COLO829 (cell line): ENCODE results near the gene PRKAG2.
"Not testable (repeated sequence)": the region's sequence is repeated elsewhere in the genome, so short reads cannot be mapped to it uniquely, and the experiment has no call there.

Experiments
- DNase-seq: peaks from one replicate; pipeline ENCODE4 v3.0.0; 2012; ENCODE audit warnings: low spot score

The PRKAG2 gene

GRCh38 chr7:151884312-151885201 is 7.6 kb upstream of the PRKAG2 start:
- DNase-seq: no peak

- DNase-seq: no peak
Observed at GRCh38 chr7:151883857-151884256, 6.9 kb upstream of the PRKAG2 start.

GRCh38 chr7:151882734-151883133 is 5.8 kb upstream of the PRKAG2 start:
- no peak for DNase-seq

GRCh38 chr7:151880688-151881087 is 3.8 kb upstream of the PRKAG2 start:
- no peak for DNase-seq

- no peak for DNase-seq
Observed at GRCh38 chr7:151877911-151878835, 1.3 kb upstream of the PRKAG2 start.

- DNase-seq: no peak
Observed at GRCh38 chr7:151875942-151876898, 695 bp downstream of the PRKAG2 start.

- not testable (repeated sequence) for DNase-seq
Observed at GRCh38 chr7:151874479-151874878, 2.4 kb downstream of the PRKAG2 start.

- DNase-seq: no peak
Observed at GRCh38 chr7:151873402-151873965, 3.4 kb downstream of the PRKAG2 start.

- no peak for DNase-seq
Observed at GRCh38 chr7:151872531-151873401, 4.1 kb downstream of the PRKAG2 start.

- DNase-seq: no peak
Observed at GRCh38 chr7:151871904-151872303, 5.0 kb downstream of the PRKAG2 start.

- DNase-seq: no peak
Observed at GRCh38 chr7:151871189-151871735, 5.7 kb downstream of the PRKAG2 start.

- no peak for DNase-seq
Observed at GRCh38 chr7:151869968-151870918, 6.7 kb downstream of the PRKAG2 start.

GRCh38 chr7:151869455-151869854 is 7.5 kb downstream of the PRKAG2 start:
- no peak for DNase-seq

- no peak for DNase-seq
Observed at GRCh38 chr7:151869109-151869428, 7.8 kb downstream of the PRKAG2 start.

GRCh38 chr7:151868396-151869108 is 8.4 kb downstream of the PRKAG2 start:
- no peak for DNase-seq

GRCh38 chr7:151867912-151868311 is 9.0 kb downstream of the PRKAG2 start:
- no peak for DNase-seq

GRCh38 chr7:151866761-151867655 is 9.9 kb downstream of the PRKAG2 start:
- DNase-seq: no peak
